Gastroesophageal sphincter (tissue), 3 donors: ENCODE data around the gene MAP3K20.

ENCODE experiments used
- EP300 ChIP-seq: sonication (generic); formaldehyde crosslinking; IDR thresholded peaks from one replicate; pipeline ENCODE4 v1.6.1; 2017; ENCODE audit warnings: antibody characterized with exemption, mild to moderate bottlenecking
- POLR2AphosphoS5 ChIP-seq: sonication (generic); formaldehyde crosslinking; IDR thresholded peaks from one replicate; pipeline ENCODE4 v1.6.1; 2017; ENCODE audit warnings: antibody characterized with exemption
- TF ChIP-seq, protein P1 (sequence below), 4 experiments: fragments of 200-600 bp in 2 of 4; fragments of 450-650 bp in 2 of 4; sonication (generic) in 1 of 4; IDR thresholded peaks; one replicate each; pipeline ENCODE4 v1.5.1; 2017 to 2019; ENCODE audit warnings: antibody characterized with exemption in 4 of 4, mild to moderate bottlenecking in 2 of 4, moderate library complexity in 2 of 4

DNA sequence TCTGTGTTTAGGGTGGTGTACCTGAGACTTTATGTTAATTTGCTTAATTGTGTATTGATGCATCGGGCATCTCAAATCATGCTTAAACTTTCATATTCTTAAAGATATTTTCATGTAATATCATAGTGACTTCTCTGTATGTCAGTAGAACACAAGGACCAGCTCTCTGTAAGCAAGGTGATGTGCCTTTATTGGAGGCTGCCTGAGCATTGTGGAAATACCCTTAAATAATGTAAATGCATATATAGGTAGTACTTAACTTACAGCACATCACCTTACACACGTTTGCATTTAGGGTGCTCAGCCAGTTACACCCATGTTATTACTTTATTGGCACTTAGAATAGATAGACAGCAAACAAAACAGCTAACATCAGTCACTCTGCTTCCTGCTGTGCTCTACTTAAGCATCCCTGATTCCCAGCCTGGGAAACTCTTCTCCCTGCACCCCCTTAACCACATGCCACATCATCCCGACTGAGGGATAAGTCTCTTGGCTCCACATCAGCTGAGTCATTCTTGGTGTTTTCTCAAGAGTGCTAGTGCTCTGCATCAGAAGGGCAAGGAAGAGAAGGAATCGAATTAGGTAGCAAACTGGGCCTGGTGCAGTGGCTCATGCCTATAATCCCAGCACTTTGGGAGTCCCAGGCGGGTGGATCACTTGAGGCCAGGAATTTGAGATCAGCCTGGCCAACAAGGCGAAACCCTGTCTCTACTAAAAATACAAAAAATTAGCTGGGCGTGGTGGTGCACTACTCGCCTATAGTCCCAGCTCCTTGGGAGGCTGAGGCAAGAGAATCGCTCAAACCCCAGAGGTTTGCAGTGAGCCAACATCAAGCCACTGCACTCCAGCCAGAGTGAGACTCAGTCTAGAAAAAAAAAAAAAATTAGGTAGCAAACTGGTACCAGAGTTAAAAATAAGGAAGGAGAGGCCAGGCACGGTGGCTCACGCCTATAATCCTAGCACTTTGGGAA is 108.7 kb downstream of the MAP3K20 start:
- peak; percentile 92 for TF ChIP-seq POLR2AphosphoS5
- no peak for TF ChIP-seq EP300
- TF ChIP-seq, protein P1, sequence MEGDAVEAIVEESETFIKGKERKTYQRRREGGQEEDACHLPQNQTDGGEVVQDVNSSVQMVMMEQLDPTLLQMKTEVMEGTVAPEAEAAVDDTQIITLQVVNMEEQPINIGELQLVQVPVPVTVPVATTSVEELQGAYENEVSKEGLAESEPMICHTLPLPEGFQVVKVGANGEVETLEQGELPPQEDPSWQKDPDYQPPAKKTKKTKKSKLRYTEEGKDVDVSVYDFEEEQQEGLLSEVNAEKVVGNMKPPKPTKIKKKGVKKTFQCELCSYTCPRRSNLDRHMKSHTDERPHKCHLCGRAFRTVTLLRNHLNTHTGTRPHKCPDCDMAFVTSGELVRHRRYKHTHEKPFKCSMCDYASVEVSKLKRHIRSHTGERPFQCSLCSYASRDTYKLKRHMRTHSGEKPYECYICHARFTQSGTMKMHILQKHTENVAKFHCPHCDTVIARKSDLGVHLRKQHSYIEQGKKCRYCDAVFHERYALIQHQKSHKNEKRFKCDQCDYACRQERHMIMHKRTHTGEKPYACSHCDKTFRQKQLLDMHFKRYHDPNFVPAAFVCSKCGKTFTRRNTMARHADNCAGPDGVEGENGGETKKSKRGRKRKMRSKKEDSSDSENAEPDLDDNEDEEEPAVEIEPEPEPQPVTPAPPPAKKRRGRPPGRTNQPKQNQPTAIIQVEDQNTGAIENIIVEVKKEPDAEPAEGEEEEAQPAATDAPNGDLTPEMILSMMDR (IDR thresholded peaks at IDR 0.05), result no peak
